Activated naive CD4-positive, alpha-beta T cell treated with anti-CD3 and anti-CD28 coated beads, Interleukin-2, amount 50 U/mL, for 24 hours (primary cell): ENCODE results near the gene NR4A2.
"Not testable (repeated sequence)": the region's sequence is repeated elsewhere in the genome, so short reads cannot be mapped to it uniquely, and the experiment has no call there.

Experiments
- H3K27ac Mint-ChIP-seq: one replicate; pipeline ENCODE4 v1.8.0; 2021; ENCODE audit warnings: mild to moderate bottlenecking, mixed read lengths
- H3K27me3 Mint-ChIP-seq: one replicate; pipeline ENCODE4 v1.8.0; 2021; ENCODE audit warnings: mixed read lengths
- H3K36me3 Mint-ChIP-seq: one replicate; pipeline ENCODE4 v1.8.0; 2021; ENCODE audit warnings: mixed read lengths
- H3K4me1 Mint-ChIP-seq: one replicate; pipeline ENCODE4 v1.8.0; 2021; ENCODE audit warnings: mixed read lengths
- H3K4me3 Mint-ChIP-seq: one replicate; pipeline ENCODE4 v1.8.0; 2021; ENCODE audit warnings: mild to moderate bottlenecking, mixed read lengths
- H3K9me3 Mint-ChIP-seq: one replicate; pipeline ENCODE4 v1.8.0; 2021; ENCODE audit warnings: mixed read lengths

Gene NR4A2

DNA sequence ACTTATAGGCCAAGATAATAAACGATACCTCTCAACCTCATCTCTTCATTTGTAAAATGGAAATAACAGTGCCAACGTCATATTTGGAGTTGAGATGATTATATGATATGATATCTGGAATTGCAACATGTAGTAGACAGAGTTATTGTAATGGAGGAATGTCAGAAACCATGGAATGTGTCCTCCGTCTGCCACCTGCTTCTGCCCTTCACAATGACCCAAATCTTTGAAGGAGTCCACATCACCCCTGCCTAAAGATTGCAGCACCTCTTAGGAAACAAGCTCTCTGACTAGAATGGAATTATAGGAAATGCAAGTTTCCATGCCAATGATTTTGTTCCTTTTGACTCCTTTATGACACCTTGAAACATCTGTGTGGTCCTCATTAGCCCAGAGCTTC is 14.9 kb downstream of the NR4A2 start:
- peaks cover 55% of the 10 kb centered on the region for H3K27me3 Mint-ChIP-seq
- no peaks in the 10 kb centered on the region for H3K9me3 Mint-ChIP-seq
- H3K4me1 Mint-ChIP-seq = peaks cover 29% of the 10 kb centered on the region
- H3K4me3 Mint-ChIP-seq = no peak overlapping the region
- no peaks in the 10 kb centered on the region for H3K36me3 Mint-ChIP-seq
- no peak overlapping the region for H3K27ac Mint-ChIP-seq

DNA sequence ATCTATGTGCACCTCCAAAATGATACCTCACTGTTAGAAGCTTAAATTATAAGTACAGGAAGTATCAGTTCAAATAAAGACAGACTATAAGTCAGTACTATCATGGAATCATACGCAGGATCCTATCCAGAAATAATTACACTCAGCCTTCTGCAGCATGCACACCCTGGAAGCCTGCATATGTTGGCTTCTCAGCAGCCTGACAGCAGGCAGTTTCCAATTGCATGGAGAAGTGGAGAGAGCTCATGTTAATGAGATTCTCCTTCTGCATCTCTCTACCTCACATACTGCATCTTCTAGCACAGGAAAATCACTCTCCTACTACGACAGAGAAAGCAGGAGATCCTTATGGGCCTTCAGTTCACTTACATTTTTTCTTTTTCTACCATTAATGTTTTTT is 20.5 kb downstream of the NR4A2 start:
- Mint-ChIP-seq H3K36me3 (no peaks in the 10 kb centered on the region), H3K4me1 (no peaks in the 10 kb centered on the region), H3K27me3 (peaks cover 25% of the 10 kb centered on the region)

DNA sequence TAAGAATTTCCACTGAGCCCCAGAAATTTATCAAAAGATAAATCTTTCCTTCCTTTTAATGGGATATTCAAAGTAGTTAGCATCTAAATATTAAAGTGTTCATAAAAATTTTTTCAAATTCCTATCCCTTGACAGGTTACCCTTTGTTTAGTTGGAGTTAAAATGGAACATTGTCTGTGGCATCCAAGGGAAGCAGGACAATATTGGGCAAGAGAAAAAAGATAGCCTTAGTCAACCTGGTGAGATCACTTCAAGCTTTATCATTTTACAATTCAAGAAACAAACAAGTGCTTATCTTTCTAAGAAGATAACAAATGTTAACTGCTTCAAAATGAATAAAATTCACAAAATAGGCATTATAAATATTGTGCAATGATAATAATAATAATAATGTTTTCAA is 21.7 kb downstream of the NR4A2 start:
- H3K27me3 Mint-ChIP-seq = peaks cover 28% of the 10 kb centered on the region
- H3K4me3 Mint-ChIP-seq = no peak overlapping the region
- H3K36me3 Mint-ChIP-seq = peaks cover 3% of the 10 kb centered on the region
- H3K9me3 Mint-ChIP-seq = no peaks in the 10 kb centered on the region
- H3K4me1 Mint-ChIP-seq = no peaks in the 10 kb centered on the region
- no peak overlapping the region for H3K27ac Mint-ChIP-seq

More for the DNA sequence above, 20.5 kb downstream of the NR4A2 start:
- no peak overlapping the region for H3K27ac Mint-ChIP-seq
- H3K4me3 Mint-ChIP-seq = no peak overlapping the region
- no peaks in the 10 kb centered on the region for H3K9me3 Mint-ChIP-seq

DNA sequence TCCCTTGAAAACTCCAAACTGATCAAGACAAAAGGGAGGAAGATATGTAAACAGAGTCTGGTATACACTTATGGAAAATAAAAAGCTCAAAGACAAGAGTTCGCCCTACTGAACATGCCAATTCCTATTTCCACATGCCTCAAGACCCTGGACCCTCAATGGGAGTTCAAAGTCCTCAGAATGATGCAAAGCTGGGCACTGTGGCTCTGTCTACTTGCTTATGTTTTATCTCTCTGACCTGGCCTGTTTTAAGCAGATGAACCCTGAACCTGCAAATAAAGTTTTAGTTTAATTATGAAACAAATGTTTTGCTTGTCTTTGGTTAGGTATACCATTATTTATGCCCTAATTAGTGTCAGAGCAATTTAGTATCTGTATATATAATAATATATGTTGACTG is 22.6 kb downstream of the NR4A2 start:
- Mint-ChIP-seq H3K27ac (no peak overlapping the region), H3K9me3 (no peaks in the 10 kb centered on the region), H3K27me3 (peaks cover 24% of the 10 kb centered on the region), H3K4me1 (no peaks in the 10 kb centered on the region), H3K36me3 (peaks cover 3% of the 10 kb centered on the region), H3K4me3 (no peak overlapping the region)

DNA sequence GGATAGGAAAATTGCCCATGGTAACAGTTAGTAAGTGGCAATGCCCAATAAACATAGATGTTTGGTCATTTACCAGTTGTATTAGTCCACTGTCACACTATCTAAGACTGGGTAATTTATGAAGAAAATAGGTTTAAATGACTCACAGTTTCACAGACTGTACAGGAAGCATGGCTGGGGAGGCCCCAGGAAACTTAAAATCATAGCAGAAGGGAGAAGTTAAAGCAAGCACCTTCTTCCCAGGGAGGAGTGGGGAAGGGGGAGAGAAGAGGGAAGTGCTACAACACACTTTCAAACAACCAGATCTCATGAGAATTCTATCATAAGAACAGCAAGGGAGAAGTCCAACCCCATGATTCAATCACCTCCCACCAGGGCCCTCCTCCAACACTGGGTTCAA is 23.4 kb downstream of the NR4A2 start:
- Mint-ChIP-seq H3K9me3 (no peaks in the 10 kb centered on the region), H3K4me3 (no peak overlapping the region), H3K36me3 (peaks cover 3% of the 10 kb centered on the region), H3K27ac (no peak overlapping the region), H3K27me3 (peaks cover 24% of the 10 kb centered on the region), H3K4me1 (no peaks in the 10 kb centered on the region)

DNA sequence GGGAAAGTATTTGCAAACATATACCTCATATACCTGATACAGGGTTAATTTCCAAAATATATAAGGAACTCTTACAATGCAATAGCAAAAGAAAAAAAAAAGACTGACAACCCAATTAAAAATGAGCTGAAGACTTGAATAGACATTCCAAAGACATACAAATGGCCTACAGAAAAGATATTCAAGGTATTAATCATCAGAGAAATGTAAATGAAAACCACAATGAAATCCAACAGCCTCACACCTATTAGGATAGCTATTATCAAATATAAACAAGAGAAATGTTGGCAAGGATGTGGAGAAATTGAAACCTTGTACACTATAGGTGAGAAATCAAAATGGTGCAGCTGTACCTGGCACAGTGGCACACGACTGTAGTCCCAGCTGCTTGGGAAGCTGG is 25.7 kb downstream of the NR4A2 start:
- Mint-ChIP-seq H3K27me3 (peaks cover 26% of the 10 kb centered on the region), H3K4me3 (no peak overlapping the region), H3K36me3 (peaks cover 3% of the 10 kb centered on the region)

DNA sequence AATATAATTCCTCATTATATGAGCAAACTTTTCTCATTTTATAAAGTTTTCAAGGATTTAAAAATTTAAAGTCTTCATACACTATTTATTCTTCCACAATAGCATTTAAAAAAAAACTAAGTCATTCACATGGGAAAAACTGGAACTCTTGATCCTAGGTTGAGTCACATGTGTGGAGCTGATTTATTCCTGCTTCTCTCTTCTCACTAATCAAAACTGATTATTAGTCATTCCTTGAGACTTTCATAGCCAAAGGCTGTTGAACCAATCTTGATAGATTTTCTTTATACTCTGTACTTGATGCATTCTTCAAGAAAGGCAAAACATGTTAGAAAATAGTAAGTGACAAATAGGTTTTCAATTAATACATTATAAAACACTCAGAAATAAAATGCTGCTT is 27.4 kb downstream of the NR4A2 start:
- H3K4me1 Mint-ChIP-seq = no peaks in the 10 kb centered on the region
- H3K4me3 Mint-ChIP-seq = no peak overlapping the region
- no peak overlapping the region for H3K27ac Mint-ChIP-seq
- peaks cover 24% of the 10 kb centered on the region for H3K27me3 Mint-ChIP-seq
- peaks cover 3% of the 10 kb centered on the region for H3K36me3 Mint-ChIP-seq
- peaks cover 2% of the 10 kb centered on the region for H3K9me3 Mint-ChIP-seq

More for the DNA sequence above, 25.7 kb downstream of the NR4A2 start:
- Mint-ChIP-seq H3K9me3 (no peaks in the 10 kb centered on the region), H3K27ac (no peak overlapping the region), H3K4me1 (no peaks in the 10 kb centered on the region)

DNA sequence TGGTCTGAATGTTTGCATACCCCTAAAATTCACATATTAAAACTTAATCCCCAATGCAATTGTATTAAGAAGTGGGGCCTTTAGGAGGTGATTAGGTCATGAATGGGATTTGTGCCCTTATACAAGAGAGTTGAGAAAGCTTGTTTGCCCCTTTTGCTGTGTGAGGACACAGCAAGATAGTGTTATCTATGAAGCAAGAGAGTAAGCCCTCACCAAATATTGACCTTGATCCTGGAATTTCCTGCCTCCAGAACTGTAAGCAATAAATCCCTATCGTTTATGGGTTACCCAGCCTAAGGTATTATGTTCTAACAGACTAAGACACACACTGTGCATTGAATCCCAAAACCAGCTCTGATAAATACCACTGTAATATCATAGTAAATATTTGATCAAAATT is 32.2 kb downstream of the NR4A2 start:
- Mint-ChIP-seq H3K27ac (no peak overlapping the region), H3K4me3 (no peak overlapping the region), H3K27me3 (peaks cover 24% of the 10 kb centered on the region), H3K36me3 (peaks cover 3% of the 10 kb centered on the region), H3K9me3 (peaks cover 7% of the 10 kb centered on the region), H3K4me1 (no peaks in the 10 kb centered on the region)

DNA sequence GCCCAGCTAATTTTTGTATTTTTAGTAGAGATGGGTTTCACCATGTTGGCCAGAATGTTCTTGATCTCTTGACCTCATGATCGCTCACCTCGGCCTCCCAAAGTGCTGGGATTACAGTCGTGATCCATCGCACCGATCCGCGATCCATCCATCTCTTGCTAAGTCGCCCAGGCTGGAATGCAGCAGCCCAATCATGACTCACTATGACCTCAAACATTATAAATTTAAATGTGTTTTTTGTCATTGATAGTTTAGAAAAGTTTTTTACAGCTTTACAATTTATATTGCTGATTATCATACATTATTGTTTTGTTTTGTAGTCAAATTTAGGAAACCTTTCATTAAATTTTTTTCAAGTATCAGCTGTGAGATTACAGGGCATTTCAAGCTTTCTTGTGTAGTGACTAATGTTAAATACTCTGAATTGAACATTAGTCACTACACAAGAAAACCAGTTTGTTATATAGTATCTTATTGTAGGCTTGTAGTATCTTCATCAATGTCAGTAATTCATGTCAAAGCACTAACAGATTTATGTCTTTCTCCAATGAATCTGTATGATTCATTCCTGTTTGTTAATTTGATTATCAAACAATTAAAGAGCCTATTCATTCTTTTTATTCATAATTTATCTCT is 37.5 kb downstream of the NR4A2 start:
- Mint-ChIP-seq H3K27me3 (peaks cover 15% of the 10 kb centered on the region), H3K4me1 (no peaks in the 10 kb centered on the region), H3K4me3 (no peak overlapping the region), H3K9me3 (peaks cover 10% of the 10 kb centered on the region), H3K36me3 (peaks cover 3% of the 10 kb centered on the region), H3K27ac (no peak overlapping the region)

DNA sequence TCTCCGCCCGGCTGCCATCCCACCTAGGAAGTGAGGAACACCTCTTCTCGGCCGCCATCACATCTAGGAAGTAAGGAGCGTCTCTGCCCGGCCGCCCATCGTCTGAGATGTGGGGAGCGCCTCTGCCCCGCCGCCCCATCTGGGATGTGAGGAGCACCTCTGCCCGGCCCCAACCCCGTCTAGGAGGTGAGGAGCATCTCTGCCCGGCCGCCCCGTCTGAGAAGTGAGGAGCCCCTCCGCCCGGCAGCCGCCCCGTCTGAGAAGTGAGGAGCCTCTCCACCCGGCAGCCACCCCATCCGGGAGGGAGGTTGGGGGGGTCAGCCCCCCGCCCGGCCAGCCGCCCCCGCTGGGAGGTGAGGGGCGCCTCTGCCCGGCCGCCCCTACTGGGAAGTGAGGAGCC is 39.1 kb downstream of the NR4A2 start:
- not testable (repeated sequence) for H3K4me3 Mint-ChIP-seq, H3K9me3 Mint-ChIP-seq, H3K27ac Mint-ChIP-seq, H3K4me1 Mint-ChIP-seq, H3K27me3 Mint-ChIP-seq, H3K36me3 Mint-ChIP-seq

DNA sequence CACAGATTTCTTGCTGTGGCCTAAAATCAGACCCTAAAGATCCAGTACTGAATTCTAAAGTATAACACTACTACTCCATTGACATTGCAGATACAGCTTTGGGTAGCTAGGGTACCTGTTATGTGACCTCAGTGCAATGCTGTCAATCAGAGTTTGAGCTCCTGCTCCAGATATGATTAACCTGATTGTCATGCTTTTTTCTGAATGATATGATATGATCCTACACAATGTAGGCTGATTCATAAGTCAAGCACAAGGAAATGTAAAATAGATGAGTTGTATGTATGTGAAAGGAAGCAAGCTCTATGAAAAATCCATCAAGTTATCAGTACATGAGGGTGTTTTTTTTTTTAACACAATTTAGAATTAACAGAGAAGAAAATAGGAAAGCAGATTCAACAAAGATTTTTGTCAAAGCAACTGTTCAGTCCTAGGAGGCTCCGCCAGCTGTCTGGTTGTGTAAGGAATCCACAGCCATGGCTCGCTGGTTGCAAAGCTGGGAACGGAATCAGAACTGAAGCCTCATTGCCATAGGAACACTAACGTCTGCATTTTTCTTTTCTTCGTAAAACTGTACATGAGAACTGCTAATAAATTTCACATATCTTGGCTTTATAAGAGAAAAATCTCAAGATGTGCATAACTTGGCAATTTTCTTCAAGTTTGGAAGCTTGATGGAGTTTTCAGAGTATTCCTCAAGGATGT is 52.9 kb downstream of the NR4A2 start:
- H3K27me3 Mint-ChIP-seq = peaks cover 8% of the 10 kb centered on the region
- no peak overlapping the region for H3K4me3 Mint-ChIP-seq
- H3K4me1 Mint-ChIP-seq = no peaks in the 10 kb centered on the region
- no peaks in the 10 kb centered on the region for H3K36me3 Mint-ChIP-seq
- H3K9me3 Mint-ChIP-seq = no peaks in the 10 kb centered on the region
- H3K27ac Mint-ChIP-seq = no peak overlapping the region
